K562 (cell line): Measurements from ENCODE around the gene EPN2. TPM values are rescaled to one million over a fixed set of nuclear protein-coding genes. Genes with fewer than 3 reads are reported as not detected.

Experiments used
- ATAC-seq: fragments of 200-7000 bp; cut with Tn5 transposase; 3 replicates; pipeline ENCODE4 v1.9.1; 2020; ENCODE audit warnings: moderate library complexity
- BruUV-seq: library from RNA; stranded (reverse); fragments of 400-500 nt; replicated peaks from 2 replicates; lab custom pipeline; 2021; lab: Mats Ljungman, UMichigan
- CTCF ChIA-PET: fragments of 300-600 bp; formaldehyde crosslinking; extraction: SDS; loops from one replicate; lab custom pipeline; 2021; ENCODE audit warnings: low intra/inter-chr PET ratio; lab: Yijun Ruan, JAX
- POLR2A ChIA-PET: fragments of 300-600, 350-650 bp; sonication (Branson Sonifier 250); formaldehyde crosslinking; extraction: SDS; loops from one replicate; lab custom pipeline; 2021; ENCODE audit warnings: antibody characterized with exemption, inconsistent platforms; lab: Yijun Ruan, JAX
- DNase-seq, 4 experiments: peaks; one replicate each; pipeline versions ENCODE4 v3.0.0 to v3.0.0-alpha.2; 2011 to 2018; ENCODE audit warnings: low spot score in 3 of 4, mixed read lengths in 3 of 4; ENCODE audit errors: extremely low read depth in 1 of 4
- FAIRE-seq: peaks from 2 replicates; lab custom pipeline; 2011; peaks lifted over from hg19 to GRCh38; lab: Jason Lieb, UNC
- H2AFZ ChIP-seq: 2 replicates; pipeline ENCODE4 v1.6.0; 2011; ENCODE audit warnings: low read depth, low read length, control low read depth, inconsistent platforms
- H3K27ac ChIP-seq: fragments of 200-600 bp; 3 replicates; pipeline ENCODE4 v1.8.0; 2011; ENCODE audit warnings: low read depth, mild to moderate bottlenecking, control low read depth, inconsistent platforms, low read length, moderate library complexity, mixed read lengths; ENCODE audit errors: extremely low read depth
- H3K27me3 ChIP-seq, 2 experiments: fragments of 300-600 bp in 1 of 2; 2 replicates in 1 of 2; 3 replicates in 1 of 2; pipeline versions ENCODE4 v1.6.0 to v1.8.0; 2011; ENCODE audit warnings: inconsistent platforms in 2 of 2, low read length in 2 of 2, mild to moderate bottlenecking in 1 of 2, mixed read lengths in 1 of 2, moderate library complexity in 1 of 2; ENCODE audit not compliant: control insufficient read depth in 2 of 2, insufficient read depth in 2 of 2
- H3K36me3 ChIP-seq: fragments of 300-600 bp; 3 replicates; pipeline ENCODE4 v1.8.0; 2011; ENCODE audit warnings: mild to moderate bottlenecking, low read length, inconsistent platforms; ENCODE audit not compliant: control insufficient read depth, insufficient read depth
- H3K4me1 ChIP-seq, 2 experiments: fragments of 200-600 bp in 1 of 2; replicated peaks in 1 of 2; 2 replicates in 1 of 2; 3 replicates in 1 of 2; pipeline versions ENCODE4 v1.5.1 to v1.8.0; 2011; ENCODE audit warnings: inconsistent platforms in 2 of 2, low read length in 2 of 2, mild to moderate bottlenecking in 1 of 2, mixed read lengths in 1 of 2, moderate library complexity in 1 of 2; ENCODE audit not compliant: control insufficient read depth in 2 of 2, insufficient read depth in 2 of 2
- H3K4me2 ChIP-seq: 2 replicates; pipeline ENCODE4 v1.6.1; 2011; ENCODE audit warnings: low read length, control low read depth, inconsistent platforms, mixed read lengths; ENCODE audit not compliant: insufficient read depth
- H3K4me3 ChIP-seq: fragments of 200-600 bp; sonication (generic), shearing (Covaris generic); 2 replicates; pipeline ENCODE4 v1.5.1; 2016; ENCODE audit warnings: control low read depth, inconsistent platforms
- H3K79me2 ChIP-seq: fragments of 200-600 bp; 3 replicates; pipeline ENCODE4 v1.8.0; 2011; ENCODE audit warnings: low read length, inconsistent platforms; ENCODE audit not compliant: control insufficient read depth, insufficient read depth
- H3K9ac ChIP-seq, 2 experiments: 2 replicates each; pipeline versions ENCODE4 v1.6.0 to v1.6.1; 2011; ENCODE audit warnings: low read depth in 2 of 2, low read length in 2 of 2, control low read depth in 1 of 2, inconsistent platforms in 1 of 2, mild to moderate bottlenecking in 1 of 2, mixed read lengths in 1 of 2; ENCODE audit not compliant: insufficient read depth in 1 of 2
- H3K9me1 ChIP-seq: one replicate; pipeline ENCODE4 v1.6.0; 2011; ENCODE audit warnings: inconsistent platforms, mild to moderate bottlenecking, low read length, moderate library complexity; ENCODE audit not compliant: control insufficient read depth, insufficient read depth
- H3K9me3 ChIP-seq: replicated peaks from 2 replicates; pipeline ENCODE4 v1.5.1; 2011; ENCODE audit warnings: low read depth, low read length, inconsistent platforms; ENCODE audit not compliant: control insufficient read depth, insufficient read depth
- H4K20me1 ChIP-seq: replicated peaks from 2 replicates; pipeline ENCODE4 v1.6.1; 2011; ENCODE audit warnings: low read length, inconsistent platforms, mixed read lengths; ENCODE audit not compliant: control insufficient read depth, insufficient read depth
- NFIC ChIP-seq: fragments of 450-650 bp; IDR thresholded peaks from 2 replicates; pipeline ENCODE4 v1.6.1; 2017; ENCODE audit warnings: mild to moderate bottlenecking, inconsistent platforms
- PRDM10 ChIP-seq: fragments of 450-650 bp; IDR thresholded peaks from 2 replicates; pipeline ENCODE4 v1.6.1; 2018; ENCODE audit not compliant: partially characterized antibody
- WGBS: fragments of 100-300 bp; shearing (Covaris generic); methylation state at CpG from one replicate; pipeline ENCODE4 v1.1.6; 2016; ENCODE audit warnings: low coverage, mixed read lengths; ENCODE audit not compliant: insufficient coverage; ENCODE audit errors: missing lambda C conversion rate; 5-methylcytosine and 5-hydroxymethylcytosine counted together
- in situ Hi-C: fragments of 300-500 bp; cut with MboI; formaldehyde crosslinking; loops from 4 replicates; pipeline ENCODE4 v1.15.0; 2018; ENCODE audit warnings: inconsistent platforms, mixed read lengths
- intact Hi-C: fragments of 100-400 bp; cut with micrococcal nuclease; formaldehyde crosslinking; loops from 2 replicates; pipeline ENCODE4 v1.14.2; 2022
- polyA plus RNA-seq, 8 experiments: library from polyadenylated mRNA; depleted of rRNA in 4 of 8; stranded (reverse) in 5 of 8; unstranded in 3 of 8; fragments of >200 nt; fragmentation: Nextera tagmentation in 2 of 8; fragmentation: Illumina TruSeq in 1 of 8; extraction: Ambion mirVana in 2 of 8; extraction: Trizol in 1 of 8; gene quantifications; 2 replicates each; pipeline versions ENCODE4 v1.2.1 to v1.2.3, GENCODE V29; 2011 to 2014; ENCODE audit warnings: inconsistent platforms in 1 of 8, missing spikeins in 1 of 8
- total RNA-seq, 7 experiments: library from RNA; depleted of rRNA in 6 of 7; stranded (reverse); fragments of >200 nt in 6 of 7; fragmentation: Illumina TruSeq in 2 of 7; extraction: Trizol in 2 of 7; gene quantifications; 2 replicates each; pipeline versions ENCODE4 v1.2.1 to v1.2.3, GENCODE V29; 2011 to 2021; ENCODE audit warnings: low replicate concordance in 1 of 7

EPN2 gene
- total and polyA plus RNA-seq, 9 of the 15 experiments (the other 6 are each of a cell fraction or from before 2014, with no cell fraction given), result 1.0 to 12.9 (median 8.9) TPM

DNA sequence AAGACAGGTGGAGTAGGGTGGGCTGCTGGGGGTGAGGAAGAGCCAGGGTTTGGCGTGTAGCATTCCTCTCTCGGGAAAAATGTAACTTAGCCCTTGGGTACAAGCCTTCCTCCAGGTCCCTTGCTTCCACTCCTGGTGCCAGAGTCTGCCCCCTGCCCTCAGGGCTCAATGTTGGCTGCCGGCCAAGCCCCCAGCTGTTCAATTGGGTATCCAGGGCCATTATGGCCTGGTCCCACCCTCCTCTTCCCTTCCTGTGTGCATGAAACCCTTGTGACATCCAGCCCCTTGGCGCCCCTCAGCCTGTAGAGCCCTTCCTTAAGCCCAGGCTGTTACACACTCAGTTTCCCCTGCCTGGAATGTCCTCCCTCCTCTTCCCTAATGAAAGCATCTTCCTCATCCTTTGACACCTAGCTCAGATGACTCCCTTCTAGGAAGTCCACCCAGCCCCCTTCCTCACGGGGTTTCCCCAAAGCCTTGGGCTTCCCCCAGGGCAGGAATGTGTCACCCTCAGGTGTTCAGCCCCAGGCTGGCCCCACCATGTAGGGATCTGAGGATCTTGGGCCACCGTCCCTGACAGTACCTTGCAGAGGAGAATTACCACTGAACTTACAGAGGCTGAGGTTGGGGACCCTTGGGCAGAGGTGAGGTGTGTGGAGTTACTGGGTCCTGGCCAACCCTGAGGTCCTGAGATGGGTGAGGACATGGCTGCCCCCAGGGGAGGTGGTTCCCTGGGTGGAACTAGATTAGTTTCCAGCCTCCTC, 95.4 kb downstream of the EPN2 start:
- no peak for ATAC-seq
- Histone ChIP-seq H3K4me3 (no peak overlapping the region), H3K79me2 (no peaks in the 10 kb centered on the region), H3K9me3 (no peaks in the 10 kb centered on the region), H3K4me1 (peaks cover 0 to 16% of the 10 kb centered on the region in 2 experiments; a peak in 2 of 5 replicates), H4K20me1 (no peaks in the 10 kb centered on the region), H3K9me1 (no peaks in the 10 kb centered on the region), H3K27ac (no peak overlapping the region), H2AFZ (no peak overlapping the region), H3K4me2 (no peak overlapping the region), H3K9ac (no peak overlapping the region), H3K36me3 (no peaks in the 10 kb centered on the region; the same call in 2 of the 3 replicates), H3K27me3 (no peaks in the 10 kb centered on the region)
- 65% methylated on average over 2 of the region's 6 CpGs for WGBS
- POLR2A ChIA-PET, result no interaction called here
- no TSS peak for BruUV-seq
- intact Hi-C loops, result no loop called here
- TF ChIP-seq PRDM10 (no peak), NFIC (peak; percentile 50)
- CTCF ChIA-PET, result no interaction called here
- FAIRE-seq, result no peak
- DNase-seq, result no peak
- in situ Hi-C loops, result no loop called here
